NB4 (cell line): ENCODE data around the gene RERE.

ENCODE experiments used
- CTCF ChIP-seq: IDR thresholded peaks from one replicate; pipeline ENCODE4 v1.5.1; 2012; ENCODE audit warnings: low read depth, low read length
- MAX ChIP-seq: IDR thresholded peaks from 2 replicates; pipeline ENCODE4 v1.6.1; 2011; ENCODE audit warnings: low read depth, low read length
- POLR2A ChIP-seq: IDR thresholded peaks from 2 replicates; pipeline ENCODE4 v1.6.1; 2011; ENCODE audit warnings: mild to moderate bottlenecking; ENCODE audit not compliant: insufficient read length; ENCODE audit errors: extremely low read depth

- TF ChIP-seq CTCF (no peak), POLR2A (no peak), MAX (no peak)
Observed at GRCh38 chr1:8687039-8687438, 130.4 kb downstream of the RERE start.
